GM23338 (cell line): Measurements from ENCODE around the gene ETHE1. TPM values are rescaled to one million over a fixed set of nuclear protein-coding genes. Genes with fewer than 3 reads are reported as not detected.

Experiments used
- ATAC-seq: fragments of 200-7000 bp; cut with Tn5 transposase; 3 replicates; pipeline ENCODE4 v1.9.1; 2020
- DNase-seq: peaks from one replicate; pipeline ENCODE4 v3.0.0-alpha.2; 2015; ENCODE audit warnings: low spot score
- H2AFZ ChIP-seq: fragments of 200-600 bp; sonication (generic); 2 replicates; pipeline ENCODE4 v1.8.0; 2016; ENCODE audit warnings: antibody characterized with exemption, mild to moderate bottlenecking, moderate library complexity
- H3F3A ChIP-seq: fragments of 200-600 bp; sonication (generic); replicated peaks from 2 replicates; pipeline ENCODE4 v1.8.0; 2017; ENCODE audit warnings: antibody characterized with exemption, mixed run types, low read depth
- H3K27ac ChIP-seq: fragments of 200-600 bp; sonication (generic); 2 replicates; pipeline ENCODE4 v1.6.1; 2016; ENCODE audit warnings: low read depth
- H3K27me3 ChIP-seq: fragments of 200-600 bp; sonication (generic); 2 replicates; pipeline ENCODE4 v1.8.0; 2016; ENCODE audit warnings: mild to moderate bottlenecking, mixed run types, moderate library complexity; ENCODE audit not compliant: insufficient read depth
- H3K36me3 ChIP-seq: fragments of 200-600 bp; sonication (generic); 2 replicates; pipeline ENCODE4 v1.8.0; 2016; ENCODE audit warnings: mild to moderate bottlenecking; ENCODE audit not compliant: insufficient read depth
- H3K4me1 ChIP-seq: fragments of 200-600 bp; sonication (generic); 2 replicates; pipeline ENCODE4 v1.8.0; 2016; ENCODE audit warnings: mild to moderate bottlenecking, moderate library complexity; ENCODE audit not compliant: insufficient read depth
- H3K4me2 ChIP-seq: fragments of 200-600 bp; sonication (generic); 2 replicates; pipeline ENCODE4 v1.7.1; 2017; ENCODE audit warnings: mixed run types
- H3K4me3 ChIP-seq: fragments of 200-600 bp; sonication (generic); 2 replicates; pipeline ENCODE4 v1.6.1; 2016; ENCODE audit warnings: mixed run types
- H3K79me2 ChIP-seq: fragments of 200-600 bp; sonication (generic); replicated peaks from 2 replicates; pipeline ENCODE4 v1.8.0; 2017; ENCODE audit warnings: mild to moderate bottlenecking; ENCODE audit not compliant: insufficient read depth
- H3K9me2 ChIP-seq: fragments of 200-600 bp; sonication (generic); 2 replicates; pipeline ENCODE4 v1.8.0; 2017; ENCODE audit not compliant: insufficient read depth
- H4K20me1 ChIP-seq: fragments of 200-600 bp; sonication (generic); replicated peaks from 2 replicates; pipeline ENCODE4 v1.8.0; 2017; ENCODE audit warnings: mild to moderate bottlenecking; ENCODE audit not compliant: insufficient read depth
- H3K27ac Mint-ChIP-seq: 2 replicates; pipeline ENCODE4 v1.8.0; 2020; ENCODE audit warnings: inconsistent platforms, mild to moderate bottlenecking, moderate library complexity, mixed read lengths
- H3K27me3 Mint-ChIP-seq: 3 replicates; pipeline ENCODE4 v1.8.0; 2022; ENCODE audit warnings: low read depth, mild to moderate bottlenecking, moderate library complexity, mixed read lengths, inconsistent platforms; ENCODE audit not compliant: insufficient read depth, poor library complexity
- H3K36me3 Mint-ChIP-seq: 3 replicates; pipeline ENCODE4 v1.8.0; 2021; ENCODE audit warnings: low read depth, mild to moderate bottlenecking, inconsistent platforms, moderate library complexity, mixed read lengths
- H3K4me1 Mint-ChIP-seq: 3 replicates; pipeline ENCODE4 v1.8.0; 2020; ENCODE audit warnings: mild to moderate bottlenecking, inconsistent platforms, mixed read lengths
- H3K4me3 Mint-ChIP-seq: 3 replicates; pipeline ENCODE4 v1.8.0; 2021; ENCODE audit warnings: moderate library complexity, mild to moderate bottlenecking, inconsistent platforms, mixed read lengths
- H3K9me3 Mint-ChIP-seq: 3 replicates; pipeline ENCODE4 v1.8.0; 2020; ENCODE audit warnings: moderate library complexity, mild to moderate bottlenecking, inconsistent platforms, mixed read lengths
- JUNB ChIP-seq: IDR thresholded peaks from one replicate; pipeline ENCODE4 v1.6.1; 2016; ENCODE audit warnings: antibody characterized with exemption; ENCODE audit not compliant: unreplicated experiment
- NANOG ChIP-seq: IDR thresholded peaks from 2 replicates; pipeline ENCODE4 v1.6.1; 2016; ENCODE audit warnings: antibody characterized with exemption, borderline replicate concordance
- ZNF114 ChIP-seq: fragments of 250-450 bp; sonication (Bioruptor Pico); IDR thresholded peaks from 2 replicates; pipeline ENCODE4 v1.5.0; 2020; ENCODE audit warnings: mild to moderate bottlenecking, moderate library complexity
- ZNF331 ChIP-seq: fragments of 250-450 bp; sonication (Bioruptor Pico); IDR thresholded peaks from 2 replicates; pipeline ENCODE4 v1.5.0; 2020; ENCODE audit warnings: low read depth, mild to moderate bottlenecking, moderate library complexity
- ZNF462 ChIP-seq: fragments of 250-450 bp; sonication (Bioruptor Pico); IDR thresholded peaks from 2 replicates; pipeline ENCODE4 v1.5.0; 2020; ENCODE audit warnings: mild to moderate bottlenecking, moderate library complexity
- polyA plus RNA-seq: library from polyadenylated mRNA; unstranded; fragments of >200 nt; fragmentation: Nextera tagmentation; extraction: Ambion mirVana; gene quantifications from 2 replicates; pipeline ENCODE4 v1.2.1, GENCODE V29; 2016
- total RNA-seq: library from RNA; depleted of rRNA; stranded (reverse); fragments of >200 nt; shearing (Covaris generic); gene quantifications from 2 replicates; pipeline ENCODE4 v1.2.3, GENCODE V29; 2014
- TF ChIP-seq, protein P1 (sequence below): IDR thresholded peaks from one replicate; pipeline ENCODE4 v1.6.1; 2018; ENCODE audit warnings: antibody characterized with exemption; ENCODE audit not compliant: unreplicated experiment

Gene ETHE1
- total and polyA plus RNA-seq, 2 experiments from 2014 or later: 11.1 to 25.5 TPM

DNA sequence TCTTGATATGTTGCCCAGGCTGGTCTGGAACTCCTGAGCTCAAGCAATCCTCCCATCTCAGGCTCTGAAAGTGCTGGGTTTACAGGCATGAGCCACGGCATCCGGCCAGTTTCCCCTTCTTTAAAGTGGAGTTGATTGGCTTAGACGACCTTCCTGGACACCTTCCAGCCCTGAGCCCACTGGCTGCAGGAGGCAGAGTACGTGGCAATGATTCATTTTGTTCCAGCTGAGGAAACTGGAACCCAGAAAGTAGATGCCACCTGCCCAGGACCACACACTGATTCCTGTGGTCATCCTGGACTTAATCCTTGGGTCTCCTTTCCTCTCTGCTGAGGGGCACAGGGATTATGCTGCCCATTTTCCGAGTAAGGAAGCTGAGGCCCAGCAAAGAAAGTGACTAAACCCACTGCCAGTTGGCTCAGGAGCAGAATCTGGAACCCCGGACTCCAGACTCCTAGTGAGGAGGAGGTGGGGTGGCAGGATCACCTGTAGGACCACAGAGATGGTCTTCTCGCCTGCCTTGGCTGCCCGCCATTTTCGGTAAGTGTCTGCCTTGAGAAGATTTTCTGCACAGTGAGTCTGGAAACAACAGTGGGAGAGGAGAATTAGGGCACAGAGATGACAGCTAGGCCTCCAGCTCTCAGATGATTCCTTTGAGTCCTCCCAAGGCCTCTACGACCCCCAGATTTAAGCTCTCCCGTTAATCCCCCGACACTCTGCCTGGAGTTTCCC lies 47.6 kb upstream of the ETHE1 start:
- Histone ChIP-seq H3F3A (no peaks in the 10 kb centered on the region; the same call in 1 of the 2 replicates), H3K4me2 (peak overlapping the region; percentile 98), H3K4me1 (peaks cover 8% of the 10 kb centered on the region), H3K27me3 (no peaks in the 10 kb centered on the region), H4K20me1 (no peaks in the 10 kb centered on the region; the same call in 1 of the 2 replicates), H3K9me2 (no peaks in the 10 kb centered on the region), H3K79me2 (peaks cover 12% of the 10 kb centered on the region; the same call in 1 of the 2 replicates), H2AFZ (peak overlapping the region; percentile 93; the same call in 1 of the 2 replicates), H3K27ac (peak overlapping the region; percentile 89; the same call in 1 of the 2 replicates), H3K36me3 (no peaks in the 10 kb centered on the region), H3K4me3 (peak overlapping the region; percentile 99)
- DNase-seq: no peak
- Mint-ChIP-seq H3K4me1 (peaks cover 23% of the 10 kb centered on the region), H3K36me3 (peaks cover 25% of the 10 kb centered on the region), H3K4me3 (peak overlapping the region; percentile 98), H3K9me3 (no peaks in the 10 kb centered on the region; the same call in 2 of the 3 replicates), H3K27me3 (peaks cover 8% of the 10 kb centered on the region), H3K27ac (peak overlapping the region; percentile 96; the same call in 1 of the 2 replicates)
- no peak for ATAC-seq
- TF ChIP-seq, protein P1, sequence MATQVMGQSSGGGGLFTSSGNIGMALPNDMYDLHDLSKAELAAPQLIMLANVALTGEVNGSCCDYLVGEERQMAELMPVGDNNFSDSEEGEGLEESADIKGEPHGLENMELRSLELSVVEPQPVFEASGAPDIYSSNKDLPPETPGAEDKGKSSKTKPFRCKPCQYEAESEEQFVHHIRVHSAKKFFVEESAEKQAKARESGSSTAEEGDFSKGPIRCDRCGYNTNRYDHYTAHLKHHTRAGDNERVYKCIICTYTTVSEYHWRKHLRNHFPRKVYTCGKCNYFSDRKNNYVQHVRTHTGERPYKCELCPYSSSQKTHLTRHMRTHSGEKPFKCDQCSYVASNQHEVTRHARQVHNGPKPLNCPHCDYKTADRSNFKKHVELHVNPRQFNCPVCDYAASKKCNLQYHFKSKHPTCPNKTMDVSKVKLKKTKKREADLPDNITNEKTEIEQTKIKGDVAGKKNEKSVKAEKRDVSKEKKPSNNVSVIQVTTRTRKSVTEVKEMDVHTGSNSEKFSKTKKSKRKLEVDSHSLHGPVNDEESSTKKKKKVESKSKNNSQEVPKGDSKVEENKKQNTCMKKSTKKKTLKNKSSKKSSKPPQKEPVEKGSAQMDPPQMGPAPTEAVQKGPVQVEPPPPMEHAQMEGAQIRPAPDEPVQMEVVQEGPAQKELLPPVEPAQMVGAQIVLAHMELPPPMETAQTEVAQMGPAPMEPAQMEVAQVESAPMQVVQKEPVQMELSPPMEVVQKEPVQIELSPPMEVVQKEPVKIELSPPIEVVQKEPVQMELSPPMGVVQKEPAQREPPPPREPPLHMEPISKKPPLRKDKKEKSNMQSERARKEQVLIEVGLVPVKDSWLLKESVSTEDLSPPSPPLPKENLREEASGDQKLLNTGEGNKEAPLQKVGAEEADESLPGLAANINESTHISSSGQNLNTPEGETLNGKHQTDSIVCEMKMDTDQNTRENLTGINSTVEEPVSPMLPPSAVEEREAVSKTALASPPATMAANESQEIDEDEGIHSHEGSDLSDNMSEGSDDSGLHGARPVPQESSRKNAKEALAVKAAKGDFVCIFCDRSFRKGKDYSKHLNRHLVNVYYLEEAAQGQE: no peak
- TF ChIP-seq ZNF331 (no peak), NANOG (no peak)

GRCh38 chr19:43572171-43572588 lies 45.2 kb upstream of the ETHE1 start:
- Histone ChIP-seq H2AFZ (no peak overlapping the region), H3K27me3 (no peaks in the 10 kb centered on the region), H3K27ac (no peak overlapping the region), H3K79me2 (0 out of 2 replicates have a peak, but pooled peaks cover 10% of the 10 kb centered on the region), H4K20me1 (no peaks in the 10 kb centered on the region; the same call in 1 of the 2 replicates), H3K9me2 (no peaks in the 10 kb centered on the region), H3K36me3 (no peaks in the 10 kb centered on the region), H3F3A (no peaks in the 10 kb centered on the region; the same call in 1 of the 2 replicates), H3K4me1 (peaks cover 8% of the 10 kb centered on the region), H3K4me2 (no peak overlapping the region), H3K4me3 (no peak overlapping the region)
- ATAC-seq: no peak
- Mint-ChIP-seq H3K27ac (peak overlapping the region; percentile 38), H3K9me3 (no peaks in the 10 kb centered on the region), H3K27me3 (peaks cover 8% of the 10 kb centered on the region), H3K4me1 (peaks cover 16% of the 10 kb centered on the region), H3K4me3 (no peak overlapping the region; the same call in 2 of the 3 replicates), H3K36me3 (peaks cover 23% of the 10 kb centered on the region)
- no peak for DNase-seq
- TF ChIP-seq ZNF462 (no peak), JUNB (no peak), ZNF331 (no peak), ZNF114 (CRISPR knock-in tag) (no peak)
- TF ChIP-seq, protein P1: no peak
